Measurements from ENCODE around the gene SLC8A3. TPM values are rescaled to one million over a fixed set of nuclear protein-coding genes. Genes with fewer than 3 reads are reported as not detected.
A peak's percentile ranks its signal among the peaks of the same experiment; 100 is the strongest.

The SLC8A3 gene
- total and polyA plus RNA-seq, 2 experiments from 2014 or later = 0.42 to 2.6 TPM

DNA sequence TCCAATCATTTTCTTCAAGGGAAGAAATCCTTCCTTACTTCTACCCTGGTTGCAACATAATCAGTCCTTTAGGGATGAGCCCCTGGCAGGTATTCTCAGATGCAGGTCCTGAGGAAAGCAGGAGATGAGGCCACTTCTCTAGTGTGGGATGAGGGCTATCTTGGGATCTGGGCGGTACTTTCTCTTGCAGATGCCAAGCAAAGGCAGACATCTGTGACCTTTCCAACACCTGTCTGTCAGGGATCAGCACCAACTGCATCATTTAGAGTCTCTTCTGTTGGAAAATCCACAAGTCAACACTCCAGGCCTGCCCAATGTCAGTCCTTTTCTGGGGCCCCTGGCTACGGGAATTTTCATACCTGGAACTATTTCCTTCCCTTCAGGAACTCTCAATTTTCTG, 129.2 kb downstream of the SLC8A3 start:
- Histone ChIP-seq H3K4me3 (no peak overlapping the region), H3K27me3 (peaks cover 3% of the 10 kb centered on the region), H3K27ac (no peak overlapping the region), H2AFZ (no peak overlapping the region), H3K4me1 (ENCODE audit: insufficient read depth) (no peaks in the 10 kb centered on the region), H3K9me3 (ENCODE audit: low read depth) (no peaks in the 10 kb centered on the region), H3K4me2 (no peak overlapping the region), H3K79me2 (no peaks in the 10 kb centered on the region), H3K36me3 (replicated peaks; ENCODE audit: insufficient read depth, low read depth) (no peaks in the 10 kb centered on the region), H4K20me1 (ENCODE audit: insufficient read depth, poor library complexity, severe bottlenecking) (no peaks in the 10 kb centered on the region), H3K9me2 (replicated peaks; ENCODE audit: insufficient read depth) (no peaks in the 10 kb centered on the region)
- WGBS (ENCODE audit: low lambda C conversion rate, missing lambda C conversion rate) = 95% methylated on average over 2 of the region's 2 CpGs
- no peak for TF ChIP-seq EZH2 (IDR thresholded peaks at IDR 0.05; ENCODE audit: borderline replicate concordance)
- TF ChIP-seq EZH2phosphoT487 (IDR thresholded peaks at IDR 0.05; ENCODE audit: low read depth, severe bottlenecking, unreplicated experiment) = no peak
- TF ChIP-seq, protein P1, sequence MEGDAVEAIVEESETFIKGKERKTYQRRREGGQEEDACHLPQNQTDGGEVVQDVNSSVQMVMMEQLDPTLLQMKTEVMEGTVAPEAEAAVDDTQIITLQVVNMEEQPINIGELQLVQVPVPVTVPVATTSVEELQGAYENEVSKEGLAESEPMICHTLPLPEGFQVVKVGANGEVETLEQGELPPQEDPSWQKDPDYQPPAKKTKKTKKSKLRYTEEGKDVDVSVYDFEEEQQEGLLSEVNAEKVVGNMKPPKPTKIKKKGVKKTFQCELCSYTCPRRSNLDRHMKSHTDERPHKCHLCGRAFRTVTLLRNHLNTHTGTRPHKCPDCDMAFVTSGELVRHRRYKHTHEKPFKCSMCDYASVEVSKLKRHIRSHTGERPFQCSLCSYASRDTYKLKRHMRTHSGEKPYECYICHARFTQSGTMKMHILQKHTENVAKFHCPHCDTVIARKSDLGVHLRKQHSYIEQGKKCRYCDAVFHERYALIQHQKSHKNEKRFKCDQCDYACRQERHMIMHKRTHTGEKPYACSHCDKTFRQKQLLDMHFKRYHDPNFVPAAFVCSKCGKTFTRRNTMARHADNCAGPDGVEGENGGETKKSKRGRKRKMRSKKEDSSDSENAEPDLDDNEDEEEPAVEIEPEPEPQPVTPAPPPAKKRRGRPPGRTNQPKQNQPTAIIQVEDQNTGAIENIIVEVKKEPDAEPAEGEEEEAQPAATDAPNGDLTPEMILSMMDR (IDR thresholded peaks at IDR 0.05; ENCODE audit: poor library complexity) = no peak
- DNase-seq (ENCODE audit: low spot score) = no peak

DNA sequence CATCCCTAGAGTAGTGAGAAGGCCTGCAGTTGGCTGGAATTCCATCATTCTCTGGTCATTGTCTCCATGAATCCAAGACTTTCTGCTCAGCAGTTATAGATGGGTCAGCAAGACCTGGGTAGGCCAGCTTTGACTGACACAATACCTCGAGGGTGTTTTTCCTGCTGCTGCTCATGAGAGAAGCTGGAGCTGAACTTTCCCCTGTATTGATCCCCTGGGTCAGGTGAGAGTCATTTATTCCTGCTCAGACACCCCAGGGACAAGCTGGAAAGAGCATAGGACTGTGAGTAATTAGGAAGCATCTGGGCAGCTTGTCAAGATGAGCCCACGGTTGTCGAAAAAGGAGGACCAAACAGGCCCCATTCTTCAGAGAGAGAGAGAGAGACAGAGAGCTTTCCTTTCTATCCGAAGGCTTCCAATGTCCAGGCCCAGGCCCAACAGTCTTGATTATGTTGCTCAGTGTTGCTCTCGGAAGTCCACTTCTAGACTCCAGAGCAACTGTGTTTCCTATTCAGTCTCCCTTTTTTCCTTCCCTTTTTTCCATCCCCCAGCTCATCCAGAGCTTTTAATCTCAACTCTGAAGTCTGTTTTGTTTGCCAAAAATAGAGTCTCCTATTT, 131.1 kb downstream of the SLC8A3 start:
- Histone ChIP-seq H3K27me3 (peaks cover 7% of the 10 kb centered on the region), H3K4me1 (ENCODE audit: insufficient read depth) (no peaks in the 10 kb centered on the region), H3K27ac (no peak overlapping the region), H3K36me3 (replicated peaks; ENCODE audit: insufficient read depth, low read depth) (no peaks in the 10 kb centered on the region), H3K4me2 (no peak overlapping the region), H3K4me3 (no peak overlapping the region), H3K9me3 (ENCODE audit: low read depth) (no peaks in the 10 kb centered on the region), H4K20me1 (ENCODE audit: insufficient read depth, poor library complexity, severe bottlenecking) (no peaks in the 10 kb centered on the region), H2AFZ (no peak overlapping the region), H3K79me2 (no peaks in the 10 kb centered on the region), H3K9me2 (replicated peaks; ENCODE audit: insufficient read depth) (no peaks in the 10 kb centered on the region)
- peak; percentile 13 for DNase-seq (ENCODE audit: low spot score)
- 82% methylated on average over 5 of the region's 5 CpGs for WGBS (ENCODE audit: low lambda C conversion rate, missing lambda C conversion rate)
- TF ChIP-seq EZH2phosphoT487 (IDR thresholded peaks at IDR 0.05; ENCODE audit: low read depth, severe bottlenecking, unreplicated experiment) = no peak
- TF ChIP-seq, protein P1 (IDR thresholded peaks at IDR 0.05; ENCODE audit: poor library complexity) = no peak
- no peak for TF ChIP-seq EZH2 (IDR thresholded peaks at IDR 0.05; ENCODE audit: borderline replicate concordance)

DNA sequence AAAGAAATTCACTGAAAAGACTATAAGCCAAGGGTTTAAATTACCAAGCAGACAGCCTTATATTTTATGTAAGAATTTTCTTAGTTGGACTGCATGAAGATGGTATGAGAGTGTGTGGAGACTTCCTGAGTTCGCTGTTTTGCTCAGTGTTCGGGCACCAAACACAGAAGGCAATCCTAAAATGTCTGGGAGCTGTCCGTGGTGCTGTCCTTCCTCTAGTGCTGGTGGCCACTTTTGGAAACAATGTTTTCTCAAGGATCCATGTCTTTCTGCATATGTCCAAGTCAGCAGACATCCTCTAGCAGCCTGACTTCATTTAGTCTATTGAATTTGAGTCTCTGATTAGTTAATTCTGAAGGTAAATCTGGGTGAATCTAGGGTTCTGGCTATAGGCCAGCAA, 135.8 kb downstream of the SLC8A3 start:
- Histone ChIP-seq H3K36me3 (replicated peaks; ENCODE audit: insufficient read depth, low read depth) (no peaks in the 10 kb centered on the region), H3K27me3 (peaks cover 7% of the 10 kb centered on the region), H2AFZ (no peak overlapping the region), H3K4me3 (no peak overlapping the region), H3K4me2 (no peak overlapping the region), H3K4me1 (ENCODE audit: insufficient read depth) (no peaks in the 10 kb centered on the region), H3K9me3 (ENCODE audit: low read depth) (no peaks in the 10 kb centered on the region), H3K79me2 (no peaks in the 10 kb centered on the region), H4K20me1 (ENCODE audit: insufficient read depth, poor library complexity, severe bottlenecking) (no peaks in the 10 kb centered on the region), H3K27ac (no peak overlapping the region), H3K9me2 (replicated peaks; ENCODE audit: insufficient read depth) (no peaks in the 10 kb centered on the region)
- WGBS (ENCODE audit: low lambda C conversion rate, missing lambda C conversion rate) = 39% methylated on average over 3 of the region's 3 CpGs
- TF ChIP-seq, protein P1 (IDR thresholded peaks at IDR 0.05; ENCODE audit: poor library complexity) = no peak
- TF ChIP-seq EZH2phosphoT487 (IDR thresholded peaks at IDR 0.05; ENCODE audit: low read depth, severe bottlenecking, unreplicated experiment) = no peak
- TF ChIP-seq EZH2 (IDR thresholded peaks at IDR 0.05; ENCODE audit: borderline replicate concordance) = no peak
- peak; percentile 63 for DNase-seq (ENCODE audit: low spot score)

All from hepatocyte (in vitro differentiated cells).